SK-N-SH (cell line): ENCODE data around the gene TFR2. TPM values are rescaled to one million over a fixed set of nuclear protein-coding genes. Genes with fewer than 3 reads are reported as not detected.

ENCODE experiments used
- CTCF ChIA-PET: fragments of 300-600, 350-600 bp; formaldehyde crosslinking; extraction: SDS; loops from one replicate; lab custom pipeline; 2021; lab: Yijun Ruan, JAX
- POLR2A ChIA-PET: fragments of 350-600 bp; sonication (Branson Sonifier 250); formaldehyde crosslinking; extraction: SDS; loops from one replicate; lab custom pipeline; 2020; ENCODE audit warnings: antibody characterized with exemption, inconsistent platforms; lab: Yijun Ruan, JAX
- DNase-seq: peaks from one replicate; pipeline ENCODE4 v3.0.0; 2012
- H2AFZ ChIP-seq: fragments of 200-600 bp; sonication (generic); 2 replicates; pipeline ENCODE4 v1.8.1; 2016; ENCODE audit warnings: antibody characterized with exemption, mild to moderate bottlenecking, low read depth
- H3F3A ChIP-seq: fragments of 200-600 bp; sonication (generic); replicated peaks from 2 replicates; pipeline ENCODE3; 2016; ENCODE audit warnings: antibody characterized with exemption, mild to moderate bottlenecking; ENCODE audit not compliant: insufficient read depth
- H3K27ac ChIP-seq, 2 experiments: fragments of 200-500 bp in 1 of 2; fragments of 200-600 bp in 1 of 2; sonication (Bioruptor generic) in 1 of 2; sonication (generic), shearing (Covaris generic) in 1 of 2; 2 replicates each; pipeline versions ENCODE4 v1.5.1 to v1.6.1; 2014 to 2016; ENCODE audit warnings: low read depth in 2 of 2, inconsistent platforms in 1 of 2, low read length in 1 of 2, mild to moderate bottlenecking in 1 of 2, mixed read lengths in 1 of 2
- H3K27me3 ChIP-seq: fragments of 200-600 bp; sonication (generic), shearing (Covaris generic); 2 replicates; pipeline ENCODE4 v1.6.1; 2016; ENCODE audit warnings: mixed run types; ENCODE audit not compliant: insufficient read depth
- H3K36me3 ChIP-seq, 2 experiments: fragments of 200-500 bp in 1 of 2; fragments of 200-600 bp in 1 of 2; sonication (Bioruptor generic) in 1 of 2; sonication (generic) in 1 of 2; replicated peaks in 1 of 2; 2 replicates each; pipeline versions ENCODE3 to v1.5.1; 2014 to 2016; ENCODE audit warnings: low read length in 1 of 2, mild to moderate bottlenecking in 1 of 2; ENCODE audit not compliant: insufficient read depth in 2 of 2, control insufficient read depth in 1 of 2
- H3K4me1 ChIP-seq, 2 experiments: fragments of 200-500 bp in 1 of 2; fragments of 200-600 bp in 1 of 2; sonication (Bioruptor generic) in 1 of 2; sonication (generic), shearing (Covaris generic) in 1 of 2; 2 replicates each; pipeline versions ENCODE4 v1.5.1 to v1.6.1; 2014 to 2016; ENCODE audit warnings: low read depth in 1 of 2, low read length in 1 of 2, mixed run types in 1 of 2; ENCODE audit not compliant: insufficient read depth in 2 of 2, control insufficient read depth in 1 of 2
- H3K4me2 ChIP-seq: fragments of 200-600 bp; sonication (generic), shearing (Covaris generic); 2 replicates; pipeline ENCODE4 v1.6.1; 2017; ENCODE audit warnings: mixed run types
- H3K4me3 ChIP-seq, 2 experiments: fragments of 200-500 bp in 1 of 2; fragments of 200-600 bp in 1 of 2; sonication (Bioruptor generic) in 1 of 2; sonication (generic), shearing (Covaris generic) in 1 of 2; 2 replicates each; pipeline versions ENCODE4 v1.5.1 to v1.8.1; 2014 to 2016; ENCODE audit warnings: low read depth in 2 of 2, inconsistent platforms in 1 of 2, low read length in 1 of 2, mild to moderate bottlenecking in 1 of 2, mixed read lengths in 1 of 2, moderate library complexity in 1 of 2
- H3K79me2 ChIP-seq: fragments of 200-600 bp; sonication (generic); 2 replicates; pipeline ENCODE4 v1.8.1; 2017; ENCODE audit warnings: mild to moderate bottlenecking; ENCODE audit not compliant: insufficient read depth
- H3K9ac ChIP-seq: fragments of 200-600 bp; sonication (generic); 2 replicates; pipeline ENCODE4 v1.6.1; 2017; ENCODE audit warnings: mixed run types
- H3K9me2 ChIP-seq: fragments of 200-600 bp; sonication (generic); 2 replicates; pipeline ENCODE4 v1.6.1; 2017; ENCODE audit warnings: mixed run types
- H3K9me3 ChIP-seq: fragments of 200-600 bp; sonication (generic); 2 replicates; pipeline ENCODE4 v1.6.1; 2017; ENCODE audit warnings: mixed run types, mild to moderate bottlenecking, moderate library complexity
- H4K20me1 ChIP-seq: fragments of 200-600 bp; sonication (generic); 2 replicates; pipeline ENCODE4 v1.6.1; 2017; ENCODE audit warnings: mild to moderate bottlenecking, mixed run types; ENCODE audit not compliant: insufficient read depth
- EP300 ChIP-seq, 2 experiments: IDR thresholded peaks; 2 replicates each; pipeline versions ENCODE4 v1.4.0 to v1.6.1; 2012; ENCODE audit warnings: borderline replicate concordance in 1 of 2, low read depth in 1 of 2, low read length in 1 of 2
- FOSL2 ChIP-seq: IDR thresholded peaks from 2 replicates; pipeline ENCODE4 v1.4.0; 2012; ENCODE audit warnings: low read depth, mild to moderate bottlenecking, moderate library complexity, borderline replicate concordance
- GABPA ChIP-seq: IDR thresholded peaks from 2 replicates; pipeline ENCODE4 v1.4.0; 2012; ENCODE audit warnings: low read depth, mild to moderate bottlenecking
- IRF3 ChIP-seq: fragments of 150-350 bp; IDR thresholded peaks from 2 replicates; pipeline ENCODE4 v1.6.1; 2016; ENCODE audit warnings: mild to moderate bottlenecking, low read depth, low read length
- JUND ChIP-seq: IDR thresholded peaks from 2 replicates; pipeline ENCODE4 v1.4.0; 2012
- MAX ChIP-seq: IDR thresholded peaks from 2 replicates; pipeline ENCODE4 v1.4.0; 2012; ENCODE audit warnings: low read depth
- MEF2A ChIP-seq: IDR thresholded peaks from 2 replicates; pipeline ENCODE4 v1.4.0; 2012; ENCODE audit warnings: low read depth, borderline replicate concordance
- PBX3 ChIP-seq: IDR thresholded peaks from 2 replicates; pipeline ENCODE4; 2012
- RCOR1 ChIP-seq: fragments of 150-350 bp; IDR thresholded peaks from 2 replicates; pipeline ENCODE4 v1.6.1; 2017; ENCODE audit warnings: antibody characterized with exemption, low read length
- REST ChIP-seq: IDR thresholded peaks from 2 replicates; pipeline ENCODE4 v1.6.1; 2012; ENCODE audit warnings: mild to moderate bottlenecking, low read depth, low read length, moderate library complexity
- RFX5 ChIP-seq: IDR thresholded peaks from 2 replicates; pipeline ENCODE4 v1.6.1; 2012; ENCODE audit warnings: mild to moderate bottlenecking, improper control_type of control experiment, low read length
- RXRA ChIP-seq: IDR thresholded peaks from 2 replicates; pipeline ENCODE4 v1.4.0; 2012; ENCODE audit warnings: low read depth, mild to moderate bottlenecking, borderline replicate concordance
- SMC3 ChIP-seq: IDR thresholded peaks from 2 replicates; pipeline ENCODE4 v1.6.1; 2012; ENCODE audit warnings: low read depth, low read length, improper control_type of control experiment
- TCF12 ChIP-seq: IDR thresholded peaks from 2 replicates; pipeline ENCODE4 v1.4.0; 2012
- WGBS: methylation state at CpG from one replicate; pipeline ENCODE4 v1.1.6; 2017; ENCODE audit warnings: low lambda C conversion rate; 5-methylcytosine and 5-hydroxymethylcytosine counted together
- polyA plus RNA-seq, 3 experiments: library from polyadenylated mRNA; depleted of rRNA; stranded (reverse); fragments of >200 nt; gene quantifications; 2 replicates each; pipeline ENCODE4 v1.2.3, GENCODE V29; 2012

TFR2 gene
- polyA plus RNA-seq, 1 of the 3 experiments (the other 2 are of a cell fraction): 0.30 TPM

- Histone ChIP-seq H4K20me1 (no peaks in the 10 kb centered on the region), H2AFZ (no peak overlapping the region), H3K27me3 (no peaks in the 10 kb centered on the region), H3K4me3 (peak overlapping the region; percentile 67 to 80), H3K4me2 (peak overlapping the region; percentile 100), H3F3A (peaks cover 29% of the 10 kb centered on the region), H3K27ac (no peak overlapping the region), H3K4me1 (peaks cover 0 to 8% of the 10 kb centered on the region in 2 experiments; a peak in 1 of 4 replicates), H3K36me3 (peaks cover 0 to under 1% of the 10 kb centered on the region in 2 experiments), H3K9ac (no peak overlapping the region), H3K9me3 (no peaks in the 10 kb centered on the region), H3K79me2 (peaks cover 6% of the 10 kb centered on the region; the same call in 1 of the 2 replicates), H3K9me2 (no peaks in the 10 kb centered on the region)
- WGBS: 92% methylated on average over 13 of the region's 13 CpGs
- TF ChIP-seq TCF12 (no peak), SMC3 (no peak), MEF2A (no peak), MAX (no peak), JUND (no peak), GABPA (no peak), FOSL2 (no peak), RXRA (no peak), IRF3 (no peak), EP300 (IDR thresholded peaks at IDR 0.05; ENCODE audit: borderline replicate concordance in 1 of 2, low read depth in 1 of 2, low read length in 1 of 2) (no peak), RFX5 (no peak), REST (no peak), PBX3 (no peak), RCOR1 (no peak)
- CTCF ChIA-PET: interaction anchor here (0.7 to 9.1 kb wide), 27 partner anchors 8 to 238 kb away, joined by 3 to 119 read pairs (median 4); partner anchors contain the start of genes ACTL6B, EPO, FBXO24 and GIGYF1
- no peak for DNase-seq
- POLR2A ChIA-PET: interaction anchor here (0.7 to 2.6 kb wide), 10 partner anchors 10 to 134 kb away, joined by 3 to 39 read pairs (median 8); partner anchors contain the start of genes ACTL6B, FBXO24, GIGYF1 and LRCH4
These were observed 27.8 kb downstream of the TFR2 start for GRCh38 chr7:100613412-100614175.
